ENCODE measurements around the gene LRRN2. TPM values are rescaled to one million over a fixed set of nuclear protein-coding genes. Genes with fewer than 3 reads are reported as not detected.

Gene LRRN2
- total and polyA plus RNA-seq, 2 donors (not counting 3 experiments of a cell fraction or from before 2014, with no cell fraction given) = not detected

DNA sequence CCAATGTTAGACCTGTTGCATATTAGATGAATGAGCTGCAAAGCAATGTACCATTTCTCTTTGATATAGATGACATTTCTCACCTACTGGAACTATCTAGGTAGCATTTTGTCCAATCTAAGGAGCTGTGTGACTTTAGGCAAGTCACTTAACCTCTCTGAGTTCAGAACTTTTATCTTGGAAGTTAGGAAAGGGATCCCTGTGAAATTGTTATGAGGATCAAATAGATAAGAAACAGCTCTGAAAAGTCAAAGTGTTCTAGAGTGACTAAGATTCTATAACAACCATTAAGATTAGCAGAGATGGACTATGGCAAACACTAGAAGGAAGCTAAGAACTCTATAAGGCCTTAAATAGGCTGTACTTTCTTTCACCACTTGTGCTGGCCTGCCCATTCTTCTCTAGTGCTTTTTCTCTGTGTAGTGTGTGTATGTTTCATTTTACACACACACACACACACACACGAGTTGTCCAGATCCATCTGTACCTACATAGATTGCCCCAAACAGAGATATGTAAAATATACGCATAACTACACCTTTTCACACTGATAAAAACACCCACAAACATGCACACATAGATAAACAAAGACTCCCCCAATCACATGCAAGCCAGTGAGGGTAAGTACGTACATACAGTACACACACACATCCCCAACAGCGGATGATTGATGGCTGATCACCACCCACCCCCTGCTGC, 19.4 kb upstream of the LRRN2 start:
- Histone ChIP-seq H3K4me1 (ENCODE audit: control insufficient read depth, extremely low read depth, insufficient read depth, low read length) (no peaks in the 10 kb centered on the region), H3K27ac (ENCODE audit: insufficient read depth, low read depth, low read length) (no peak overlapping the region), H3K27me3 (ENCODE audit: control insufficient read depth in 2 of 2, insufficient read depth in 2 of 2, low read length in 2 of 2) (peaks cover 10 to 11% of the 10 kb centered on the region in 2 experiments), H3K9ac (replicated peaks; ENCODE audit: extremely low read depth, insufficient read depth, low read length) (no peak overlapping the region), H3K79me2 (ENCODE audit: control insufficient read depth, insufficient read depth, low read length) (no peaks in the 10 kb centered on the region), H3K9me1 (replicated peaks; ENCODE audit: control insufficient read depth, extremely low read depth, insufficient read depth, low read length) (no peaks in the 10 kb centered on the region), H4K20me1 (replicated peaks; ENCODE audit: control insufficient read depth, extremely low read depth, insufficient read depth, low read length) (no peaks in the 10 kb centered on the region), H3K4me3 (replicated peaks in 1 of 3; ENCODE audit: insufficient read depth in 1 of 3, low read depth in 1 of 3, low read length in 3 of 3) (no peak overlapping the region), H3K36me3 (ENCODE audit: control insufficient read depth in 2 of 2, extremely low read depth in 1 of 2, insufficient read depth in 2 of 2, low read length in 2 of 2) (no peaks in the 10 kb centered on the region), H2AFZ (ENCODE audit: low read depth, low read length) (no peak overlapping the region), H3K4me2 (ENCODE audit: insufficient read depth, low read length) (no peak overlapping the region), H3K9me3 (replicated peaks; ENCODE audit: control insufficient read depth, insufficient read depth, low read length) (no peaks in the 10 kb centered on the region)
- dilution Hi-C loops (cut with MboI; ENCODE audit: extremely low pct_ligation_motif_present, low sequenced_read_pairs) = no loop called here
- POLR2A ChIA-PET = no interaction called here
- intact Hi-C loops (cut with micrococcal nuclease) = no loop called here
- no peak for DNase-seq (ENCODE audit: low read depth, low spot score)
- no TSS peak for BruUV-seq (replicated peaks)
- CTCF ChIA-PET = no interaction called here
- TF ChIP-seq JUN (IDR thresholded peaks at IDR 0.05; ENCODE audit: borderline replicate concordance, insufficient read depth, insufficient read length, low read depth) = no peak
- TF ChIP-seq POLR2AphosphoS5 (IDR thresholded peaks at IDR 0.05; ENCODE audit: insufficient read depth, low read depth, low read length) = no peak
- no peak for TF ChIP-seq POLR2A (IDR thresholded peaks at IDR 0.05; ENCODE audit: low read depth, low read length)
- no peak for FAIRE-seq

DNA sequence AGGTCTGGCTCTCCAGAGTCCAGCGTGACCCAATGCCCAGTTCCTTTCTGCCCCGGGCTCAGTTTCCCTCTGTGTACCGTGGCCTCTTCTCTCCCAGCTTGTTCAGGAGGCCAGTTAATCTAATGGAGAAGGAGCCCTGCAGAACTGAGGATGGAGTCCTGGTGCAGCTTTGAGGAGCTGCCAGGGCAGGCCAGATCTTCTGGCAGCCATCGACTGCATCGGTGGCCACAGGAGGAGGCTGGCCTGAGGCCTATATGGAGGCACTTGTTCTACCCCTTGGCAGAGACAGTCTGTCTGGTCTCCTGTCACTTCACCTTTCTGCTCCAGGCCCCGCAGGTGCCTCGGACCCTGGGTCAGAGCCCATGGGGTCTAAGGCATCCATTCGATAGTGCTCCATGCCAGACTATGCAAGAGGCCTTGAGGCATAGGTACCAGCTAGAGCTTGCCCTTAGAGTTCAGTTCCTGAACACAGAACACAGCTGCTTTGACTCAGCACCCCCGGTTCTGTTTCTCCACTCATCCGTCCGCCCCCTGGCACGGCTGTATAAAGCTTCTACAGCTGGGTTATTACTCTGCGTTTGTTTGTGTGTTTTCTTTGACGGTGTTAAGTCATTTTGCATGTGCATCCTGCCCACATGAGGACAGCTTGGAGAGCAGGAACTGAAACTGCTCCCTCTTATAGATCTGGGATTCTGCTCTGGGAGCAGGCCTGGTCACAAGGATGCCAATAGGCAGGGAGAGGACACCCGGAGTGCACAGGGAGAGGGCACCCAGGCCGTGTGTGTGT, 18.5 kb upstream of the LRRN2 start:
- Histone ChIP-seq H3K4me3 (replicated peaks in 1 of 3; ENCODE audit: insufficient read depth in 1 of 3, low read depth in 1 of 3, low read length in 3 of 3) (no peak overlapping the region), H4K20me1 (replicated peaks; ENCODE audit: control insufficient read depth, extremely low read depth, insufficient read depth, low read length) (no peaks in the 10 kb centered on the region), H3K27ac (ENCODE audit: insufficient read depth, low read depth, low read length) (no peak overlapping the region), H3K36me3 (ENCODE audit: control insufficient read depth in 2 of 2, extremely low read depth in 1 of 2, insufficient read depth in 2 of 2, low read length in 2 of 2) (no peaks in the 10 kb centered on the region), H3K9ac (replicated peaks; ENCODE audit: extremely low read depth, insufficient read depth, low read length) (no peak overlapping the region), H3K9me3 (replicated peaks; ENCODE audit: control insufficient read depth, insufficient read depth, low read length) (no peaks in the 10 kb centered on the region), H3K4me2 (ENCODE audit: insufficient read depth, low read length) (no peak overlapping the region), H3K9me1 (replicated peaks; ENCODE audit: control insufficient read depth, extremely low read depth, insufficient read depth, low read length) (no peaks in the 10 kb centered on the region), H3K4me1 (ENCODE audit: control insufficient read depth, extremely low read depth, insufficient read depth, low read length) (no peaks in the 10 kb centered on the region), H2AFZ (ENCODE audit: low read depth, low read length) (no peak overlapping the region), H3K27me3 (ENCODE audit: control insufficient read depth in 2 of 2, insufficient read depth in 2 of 2, low read length in 2 of 2) (peaks cover 5 to 9% of the 10 kb centered on the region in 2 experiments), H3K79me2 (ENCODE audit: control insufficient read depth, insufficient read depth, low read length) (no peaks in the 10 kb centered on the region)
- no TSS peak for BruUV-seq (replicated peaks)
- intact Hi-C loops (cut with micrococcal nuclease) = no loop called here
- ChIA-PET CTCF (interaction anchor here (1.6 kb wide), 1 partner anchor 103 kb away, joined by 5 read pairs; no protein-coding TSS in a partner anchor), POLR2A (no interaction called here)
- TF ChIP-seq JUN (IDR thresholded peaks at IDR 0.05; ENCODE audit: borderline replicate concordance, insufficient read depth, insufficient read length, low read depth) = no peak
- no peak for TF ChIP-seq MYC (IDR thresholded peaks at IDR 0.05; ENCODE audit: low read depth, low read length)
- TF ChIP-seq POLR2AphosphoS5 (IDR thresholded peaks at IDR 0.05; ENCODE audit: insufficient read depth, low read depth, low read length) = no peak
- TF ChIP-seq, protein P1, sequence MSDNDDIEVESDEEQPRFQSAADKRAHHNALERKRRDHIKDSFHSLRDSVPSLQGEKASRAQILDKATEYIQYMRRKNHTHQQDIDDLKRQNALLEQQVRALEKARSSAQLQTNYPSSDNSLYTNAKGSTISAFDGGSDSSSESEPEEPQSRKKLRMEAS (IDR thresholded peaks at IDR 0.05; ENCODE audit: insufficient read depth, insufficient read length) = no peak
- no peak for TF ChIP-seq GATA2 (IDR thresholded peaks at IDR 0.05; ENCODE audit: insufficient read depth, insufficient read length, low read depth, low read length)
- no peak for TF ChIP-seq EZH2 (IDR thresholded peaks at IDR 0.05; ENCODE audit: borderline replicate concordance, low read depth, low read length, severe bottlenecking)
- no peak for TF ChIP-seq FOS (IDR thresholded peaks at IDR 0.05; ENCODE audit: borderline replicate concordance, insufficient read depth, low read length)
- no peak for TF ChIP-seq POLR2A (IDR thresholded peaks at IDR 0.05; ENCODE audit: low read depth, low read length)
- TF ChIP-seq, protein P2, sequence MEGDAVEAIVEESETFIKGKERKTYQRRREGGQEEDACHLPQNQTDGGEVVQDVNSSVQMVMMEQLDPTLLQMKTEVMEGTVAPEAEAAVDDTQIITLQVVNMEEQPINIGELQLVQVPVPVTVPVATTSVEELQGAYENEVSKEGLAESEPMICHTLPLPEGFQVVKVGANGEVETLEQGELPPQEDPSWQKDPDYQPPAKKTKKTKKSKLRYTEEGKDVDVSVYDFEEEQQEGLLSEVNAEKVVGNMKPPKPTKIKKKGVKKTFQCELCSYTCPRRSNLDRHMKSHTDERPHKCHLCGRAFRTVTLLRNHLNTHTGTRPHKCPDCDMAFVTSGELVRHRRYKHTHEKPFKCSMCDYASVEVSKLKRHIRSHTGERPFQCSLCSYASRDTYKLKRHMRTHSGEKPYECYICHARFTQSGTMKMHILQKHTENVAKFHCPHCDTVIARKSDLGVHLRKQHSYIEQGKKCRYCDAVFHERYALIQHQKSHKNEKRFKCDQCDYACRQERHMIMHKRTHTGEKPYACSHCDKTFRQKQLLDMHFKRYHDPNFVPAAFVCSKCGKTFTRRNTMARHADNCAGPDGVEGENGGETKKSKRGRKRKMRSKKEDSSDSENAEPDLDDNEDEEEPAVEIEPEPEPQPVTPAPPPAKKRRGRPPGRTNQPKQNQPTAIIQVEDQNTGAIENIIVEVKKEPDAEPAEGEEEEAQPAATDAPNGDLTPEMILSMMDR (IDR thresholded peaks at IDR 0.05; ENCODE audit: extremely low read depth in 1 of 2, insufficient read depth in 1 of 2, low read depth in 1 of 2, low read length in 2 of 2) = no peak
- no peak for FAIRE-seq
- dilution Hi-C loops (cut with MboI; ENCODE audit: extremely low pct_ligation_motif_present, low sequenced_read_pairs) = no loop called here
- DNase-seq (ENCODE audit: low read depth, low spot score) = no peak
